Endothelial cell of umbilical vein (primary cell): ENCODE results near the gene SV2C. TPM values are rescaled to one million over a fixed set of nuclear protein-coding genes. Genes with fewer than 3 reads are reported as not detected.

Experiments used
- BruUV-seq: library from RNA; stranded (reverse); fragments of 400-500 nt; replicated peaks from 2 replicates; lab custom pipeline; 2021; lab: Mats Ljungman, UMichigan
- CTCF ChIA-PET: fragments of 300-600, 350-600 bp; sonication (Branson Sonifier 250); formaldehyde crosslinking; loops from one replicate; lab custom pipeline; 2021; ENCODE audit warnings: antibody characterized with exemption, inconsistent platforms; lab: Charles Lee
- POLR2A ChIA-PET: fragments of 300-600, 350-600 bp; sonication (Branson Sonifier 250); formaldehyde crosslinking; loops from one replicate; lab custom pipeline; 2021; ENCODE audit warnings: antibody characterized with exemption, inconsistent platforms; lab: Charles Lee
- DNase-seq: peaks from one replicate; pipeline ENCODE4 v3.0.0-alpha.2; 2011; ENCODE audit warnings: low read depth, low spot score
- FAIRE-seq: peaks from 2 replicates; lab custom pipeline; 2011; peaks lifted over from hg19 to GRCh38; lab: Jason Lieb, UNC
- H2AFZ ChIP-seq: 2 replicates; pipeline ENCODE4 v1.6.0; 2012; ENCODE audit warnings: low read depth, low read length, control low read depth, inconsistent platforms
- H3K27ac ChIP-seq: 2 replicates; pipeline ENCODE4 v1.5.1; 2011; ENCODE audit warnings: low read depth, mild to moderate bottlenecking, control low read depth, low read length, moderate library complexity; ENCODE audit not compliant: insufficient read depth
- H3K27me3 ChIP-seq, 2 experiments: 2 replicates each; pipeline versions ENCODE4 v1.6.0 to v1.6.1; 2011; ENCODE audit warnings: low read length in 2 of 2, mixed read lengths in 1 of 2; ENCODE audit not compliant: control insufficient read depth in 2 of 2, insufficient read depth in 2 of 2
- H3K36me3 ChIP-seq, 2 experiments: 2 replicates in 1 of 2; 3 replicates in 1 of 2; pipeline ENCODE4 v1.5.1; 2011; ENCODE audit warnings: low read length in 2 of 2, mild to moderate bottlenecking in 1 of 2, moderate library complexity in 1 of 2; ENCODE audit not compliant: control insufficient read depth in 2 of 2, insufficient read depth in 2 of 2; ENCODE audit errors: extremely low read depth in 1 of 2
- H3K4me1 ChIP-seq: 3 replicates; pipeline ENCODE4 v1.5.1; 2011; ENCODE audit warnings: mild to moderate bottlenecking, low read length; ENCODE audit not compliant: control insufficient read depth, insufficient read depth; ENCODE audit errors: extremely low read depth
- H3K4me2 ChIP-seq: 2 replicates; pipeline ENCODE4 v1.6.1; 2011; ENCODE audit warnings: low read length, control low read depth, mixed read lengths; ENCODE audit not compliant: insufficient read depth
- H3K4me3 ChIP-seq, 3 experiments: fragments of 200-600 bp in 1 of 3; sonication (generic), shearing (Covaris generic) in 1 of 3; replicated peaks in 1 of 3; 2 replicates each; pipeline ENCODE4 v1.5.1; 2011 to 2016; ENCODE audit warnings: control low read depth in 3 of 3, low read length in 3 of 3, mild to moderate bottlenecking in 2 of 3, inconsistent platforms in 1 of 3, low read depth in 1 of 3, moderate library complexity in 1 of 3; ENCODE audit not compliant: insufficient read depth in 1 of 3
- H3K79me2 ChIP-seq: 2 replicates; pipeline ENCODE4 v1.6.0; 2012; ENCODE audit warnings: low read length, inconsistent platforms; ENCODE audit not compliant: control insufficient read depth, insufficient read depth
- H3K9ac ChIP-seq: replicated peaks from 2 replicates; pipeline ENCODE3; 2011; ENCODE audit warnings: low read length, control low read depth; ENCODE audit not compliant: insufficient read depth; ENCODE audit errors: extremely low read depth
- H3K9me1 ChIP-seq: replicated peaks from 3 replicates; pipeline ENCODE4 v1.6.0; 2011; ENCODE audit warnings: mild to moderate bottlenecking, low read length; ENCODE audit not compliant: control insufficient read depth, insufficient read depth; ENCODE audit errors: extremely low read depth
- H3K9me3 ChIP-seq: replicated peaks from 2 replicates; pipeline ENCODE4 v1.5.1; 2012; ENCODE audit warnings: low read length, inconsistent platforms; ENCODE audit not compliant: control insufficient read depth, insufficient read depth
- H4K20me1 ChIP-seq: replicated peaks from 2 replicates; pipeline ENCODE3; 2011; ENCODE audit warnings: mild to moderate bottlenecking, low read length; ENCODE audit not compliant: control insufficient read depth, insufficient read depth; ENCODE audit errors: extremely low read depth
- FOS ChIP-seq: IDR thresholded peaks from 2 replicates; pipeline ENCODE4 v1.6.1; 2011; ENCODE audit warnings: mild to moderate bottlenecking, low read length, moderate library complexity, borderline replicate concordance; ENCODE audit not compliant: insufficient read depth
- GATA2 ChIP-seq: IDR thresholded peaks from 2 replicates; pipeline ENCODE4 v1.7.0; 2011; ENCODE audit warnings: low read depth, mild to moderate bottlenecking, moderate library complexity, mixed read lengths, low read length; ENCODE audit not compliant: insufficient read length, insufficient read depth
- JUN ChIP-seq: IDR thresholded peaks from 2 replicates; pipeline ENCODE4 v1.6.1; 2011; ENCODE audit warnings: borderline replicate concordance, low read depth; ENCODE audit not compliant: insufficient read length, insufficient read depth
- MAX ChIP-seq: IDR thresholded peaks from 2 replicates; pipeline ENCODE4 v1.6.1; 2011; ENCODE audit not compliant: insufficient read depth, insufficient read length
- POLR2AphosphoS5 ChIP-seq: IDR thresholded peaks from 2 replicates; pipeline ENCODE4 v1.6.1; 2012; ENCODE audit warnings: low read depth, mild to moderate bottlenecking, control low read depth, low read length, moderate library complexity; ENCODE audit not compliant: insufficient read depth
- dilution Hi-C: fragments of 300-500 bp; cut with MboI; formaldehyde crosslinking; loops from one replicate; pipeline ENCODE4 v1.15.0; 2019; ENCODE audit warnings: low sequenced_read_pairs; ENCODE audit not compliant: extremely low pct_ligation_motif_present
- intact Hi-C: fragments of 100-400 bp; cut with micrococcal nuclease; formaldehyde crosslinking; loops from one replicate; pipeline ENCODE4 v1.10.0; 2022
- polyA plus RNA-seq, 4 experiments: library from polyadenylated mRNA; depleted of rRNA in 3 of 4; stranded (reverse) in 3 of 4; unstranded in 1 of 4; fragments of >200 nt; gene quantifications; 2 replicates each; pipeline versions ENCODE4 v1.2.1 to v1.2.3, GENCODE V29; 2011 to 2012; ENCODE audit warnings: missing spikeins in 1 of 4
- total RNA-seq: library from RNA; stranded (reverse); gene quantifications from 2 replicates; pipeline ENCODE4 v1.2.3, GENCODE V29; 2021

SV2C gene
- total and polyA plus RNA-seq, 2 donors (not counting 3 experiments of a cell fraction or from before 2014, with no cell fraction given): not detected

GRCh38 chr5:76283670-76284069 lies 200.5 kb downstream of the SV2C start:
- Histone ChIP-seq H3K9me1 (no peaks in the 10 kb centered on the region), H3K4me3 (no peak overlapping the region), H4K20me1 (no peaks in the 10 kb centered on the region), H3K9ac (no peak overlapping the region), H3K4me1 (no peaks in the 10 kb centered on the region), H3K79me2 (no peaks in the 10 kb centered on the region), H3K27ac (no peak overlapping the region), H2AFZ (no peak overlapping the region), H3K9me3 (no peaks in the 10 kb centered on the region), H3K4me2 (no peak overlapping the region), H3K36me3 (no peaks in the 10 kb centered on the region), H3K27me3 (no peaks in the 10 kb centered on the region)
- DNase-seq (no peak), FAIRE-seq (no peak)
- dilution Hi-C loops (no loop called here), intact Hi-C loops (no loop called here)
- TF ChIP-seq MAX (no peak), JUN (no peak), GATA2 (no peak), FOS (no peak)
- no TSS peak for BruUV-seq
- ChIA-PET POLR2A (no interaction called here), CTCF (no interaction called here)

- Histone ChIP-seq H3K79me2 (no peaks in the 10 kb centered on the region), H3K4me1 (no peaks in the 10 kb centered on the region), H3K27me3 (no peaks in the 10 kb centered on the region), H3K9me1 (no peaks in the 10 kb centered on the region), H3K4me2 (no peak overlapping the region), H3K4me3 (no peak overlapping the region), H3K27ac (no peak overlapping the region), H4K20me1 (no peaks in the 10 kb centered on the region), H3K36me3 (no peaks in the 10 kb centered on the region), H2AFZ (no peak overlapping the region), H3K9me3 (no peaks in the 10 kb centered on the region), H3K9ac (no peak overlapping the region)
- ChIA-PET CTCF (no interaction called here), POLR2A (no interaction called here)
- no TSS peak for BruUV-seq
- no peak for DNase-seq
- FAIRE-seq: no peak
- TF ChIP-seq MAX (no peak), JUN (no peak), POLR2AphosphoS5 (no peak)
- intact Hi-C loops (no loop called here), dilution Hi-C loops (no loop called here)
These were observed 206.5 kb downstream of the SV2C start for GRCh38 chr5:76289692-76290091.
